Measurements from ENCODE around the gene SPRED1. TPM values are rescaled to one million over a fixed set of nuclear protein-coding genes. Genes with fewer than 3 reads are reported as not detected.
"Not testable (repeated sequence)": the region's sequence is repeated elsewhere in the genome, so short reads cannot be mapped to it uniquely, and the experiment has no call there.

Gene SPRED1
- total RNA-seq, 2 experiments from 2014 or later = 0.62 to 0.74 TPM

GRCh38 chr15:38267421-38268022 lies 14.9 kb downstream of the SPRED1 start:
- CTCF ChIA-PET = no interaction called here
- Mint-ChIP-seq H3K4me1 (ENCODE audit: low read depth) (no peaks in the 10 kb centered on the region), H3K36me3 (ENCODE audit: low read depth) (no peaks in the 10 kb centered on the region), H3K27me3 (ENCODE audit: low read depth) (peaks cover 2% of the 10 kb centered on the region), H3K9me3 (no peaks in the 10 kb centered on the region), H3K27ac (no peak overlapping the region), H3K4me3 (no peak overlapping the region)
- intact Hi-C loops (cut with micrococcal nuclease) = no loop called here
- DNase-seq = no peak

- DNase-seq = no peak
- Mint-ChIP-seq H3K27me3 (ENCODE audit: low read depth) (peaks cover 4% of the 10 kb centered on the region), H3K9me3 (no peaks in the 10 kb centered on the region), H3K4me3 (no peak overlapping the region), H3K4me1 (ENCODE audit: low read depth) (no peaks in the 10 kb centered on the region), H3K27ac (no peak overlapping the region), H3K36me3 (ENCODE audit: low read depth) (no peaks in the 10 kb centered on the region)
- intact Hi-C loops (cut with micrococcal nuclease) = no loop called here
- CTCF ChIA-PET = no interaction called here
Measured at GRCh38 chr15:38271144-38271543, 18.5 kb downstream of the SPRED1 start.

GRCh38 chr15:38271895-38272294 lies 19.3 kb downstream of the SPRED1 start:
- CTCF ChIA-PET = no interaction called here
- H3K4me3 Mint-ChIP-seq = no peak overlapping the region
- no peaks in the 10 kb centered on the region for H3K9me3 Mint-ChIP-seq
- DNase-seq = no peak
- no peak overlapping the region for H3K27ac Mint-ChIP-seq
- intact Hi-C loops (cut with micrococcal nuclease) = no loop called here
- H3K4me1 Mint-ChIP-seq (ENCODE audit: low read depth) = no peaks in the 10 kb centered on the region
- peaks cover 4% of the 10 kb centered on the region for H3K27me3 Mint-ChIP-seq (ENCODE audit: low read depth)
- no peaks in the 10 kb centered on the region for H3K36me3 Mint-ChIP-seq (ENCODE audit: low read depth)

- H3K27me3 Mint-ChIP-seq (ENCODE audit: low read depth); H3K27ac Mint-ChIP-seq; H3K9me3 Mint-ChIP-seq; intact Hi-C loops (cut with micrococcal nuclease); CTCF ChIA-PET; DNase-seq; H3K4me1 Mint-ChIP-seq (ENCODE audit: low read depth); H3K36me3 Mint-ChIP-seq (ENCODE audit: low read depth); H3K4me3 Mint-ChIP-seq: not testable (repeated sequence)
Measured at GRCh38 chr15:38272431-38272830, 19.8 kb downstream of the SPRED1 start.

- H3K36me3 Mint-ChIP-seq (ENCODE audit: low read depth) = peaks cover 1% of the 10 kb centered on the region
- intact Hi-C loops (cut with micrococcal nuclease) = no loop called here
- no peaks in the 10 kb centered on the region for H3K9me3 Mint-ChIP-seq
- H3K4me1 Mint-ChIP-seq (ENCODE audit: low read depth) = no peaks in the 10 kb centered on the region
- H3K27me3 Mint-ChIP-seq (ENCODE audit: low read depth) = peaks cover 4% of the 10 kb centered on the region
- DNase-seq = no peak
- CTCF ChIA-PET = no interaction called here
- no peak overlapping the region for H3K4me3 Mint-ChIP-seq
- no peak overlapping the region for H3K27ac Mint-ChIP-seq
Measured at GRCh38 chr15:38274135-38274534, 21.5 kb downstream of the SPRED1 start.

GRCh38 chr15:38275959-38276358 lies 23.3 kb downstream of the SPRED1 start:
- Mint-ChIP-seq H3K4me1 (ENCODE audit: low read depth) (no peaks in the 10 kb centered on the region), H3K4me3 (no peak overlapping the region), H3K36me3 (ENCODE audit: low read depth) (peaks cover 1% of the 10 kb centered on the region), H3K9me3 (no peaks in the 10 kb centered on the region), H3K27me3 (ENCODE audit: low read depth) (peaks cover 6% of the 10 kb centered on the region), H3K27ac (no peak overlapping the region)
- CTCF ChIA-PET = no interaction called here
- intact Hi-C loops (cut with micrococcal nuclease) = no loop called here
- no peak for DNase-seq

GRCh38 chr15:38277281-38277680 lies 24.6 kb downstream of the SPRED1 start:
- H3K4me3 Mint-ChIP-seq; H3K9me3 Mint-ChIP-seq; DNase-seq; H3K4me1 Mint-ChIP-seq (ENCODE audit: low read depth); CTCF ChIA-PET; H3K36me3 Mint-ChIP-seq (ENCODE audit: low read depth); intact Hi-C loops (cut with micrococcal nuclease); H3K27ac Mint-ChIP-seq: not testable (repeated sequence)
- peaks cover 11% of the 10 kb centered on the region for H3K27me3 Mint-ChIP-seq (ENCODE audit: low read depth)

GRCh38 chr15:38281031-38281430 lies 28.4 kb downstream of the SPRED1 start:
- peaks cover 16% of the 10 kb centered on the region for H3K27me3 Mint-ChIP-seq (ENCODE audit: low read depth)
- no peak overlapping the region for H3K27ac Mint-ChIP-seq
- H3K4me1 Mint-ChIP-seq (ENCODE audit: low read depth) = no peaks in the 10 kb centered on the region
- H3K9me3 Mint-ChIP-seq = no peaks in the 10 kb centered on the region
- DNase-seq = no peak
- H3K36me3 Mint-ChIP-seq (ENCODE audit: low read depth) = peaks cover 1% of the 10 kb centered on the region
- CTCF ChIA-PET = interaction anchor here (0.7 kb wide), 1 partner anchor 39 kb away, joined by 3 read pairs; no protein-coding TSS in a partner anchor
- intact Hi-C loops (cut with micrococcal nuclease) = no loop called here
- H3K4me3 Mint-ChIP-seq = no peak overlapping the region

- CTCF ChIA-PET = no interaction called here
- Mint-ChIP-seq H3K4me3 (no peak overlapping the region), H3K36me3 (ENCODE audit: low read depth) (no peaks in the 10 kb centered on the region), H3K27me3 (ENCODE audit: low read depth) (peaks cover 25% of the 10 kb centered on the region), H3K9me3 (no peaks in the 10 kb centered on the region), H3K4me1 (ENCODE audit: low read depth) (no peaks in the 10 kb centered on the region), H3K27ac (no peak overlapping the region)
- DNase-seq = no peak
- intact Hi-C loops (cut with micrococcal nuclease) = no loop called here
Measured at GRCh38 chr15:38283010-38283409, 30.4 kb downstream of the SPRED1 start.

- CTCF ChIA-PET = no interaction called here
- intact Hi-C loops (cut with micrococcal nuclease) = no loop called here
Measured at GRCh38 chr15:38285456-38285855, 32.8 kb downstream of the SPRED1 start.

GRCh38 chr15:38294126-38294525 lies 41.5 kb downstream of the SPRED1 start:
- H3K27me3 Mint-ChIP-seq (ENCODE audit: low read depth) = peaks cover 9% of the 10 kb centered on the region
- intact Hi-C loops (cut with micrococcal nuclease) = no loop called here
- no peaks in the 10 kb centered on the region for H3K4me1 Mint-ChIP-seq (ENCODE audit: low read depth)
- no peaks in the 10 kb centered on the region for H3K36me3 Mint-ChIP-seq (ENCODE audit: low read depth)
- no peak overlapping the region for H3K4me3 Mint-ChIP-seq
- H3K9me3 Mint-ChIP-seq = no peaks in the 10 kb centered on the region
- H3K27ac Mint-ChIP-seq = no peak overlapping the region
- no peak for DNase-seq
- CTCF ChIA-PET = interaction anchor here (0.5 kb wide), 1 partner anchor 521 kb away, joined by 5 read pairs; no protein-coding TSS in a partner anchor

More at GRCh38 chr15:38285456-38285855, 32.8 kb downstream of the SPRED1 start:
- H3K4me1 Mint-ChIP-seq (ENCODE audit: low read depth) = no peaks in the 10 kb centered on the region
- H3K4me3 Mint-ChIP-seq = no peak overlapping the region
- H3K27me3 Mint-ChIP-seq (ENCODE audit: low read depth) = peaks cover 28% of the 10 kb centered on the region
- DNase-seq = no peak
- H3K27ac Mint-ChIP-seq = no peak overlapping the region
- no peaks in the 10 kb centered on the region for H3K9me3 Mint-ChIP-seq
- no peaks in the 10 kb centered on the region for H3K36me3 Mint-ChIP-seq (ENCODE audit: low read depth)

- Mint-ChIP-seq H3K27me3 (ENCODE audit: low read depth) (no peaks in the 10 kb centered on the region), H3K27ac (no peak overlapping the region), H3K36me3 (ENCODE audit: low read depth) (no peaks in the 10 kb centered on the region), H3K4me3 (no peak overlapping the region), H3K9me3 (no peaks in the 10 kb centered on the region), H3K4me1 (ENCODE audit: low read depth) (no peaks in the 10 kb centered on the region)
- intact Hi-C loops (cut with micrococcal nuclease) = no loop called here
- CTCF ChIA-PET = interaction anchor here (0.7 kb wide), 1 partner anchor 339 kb away, joined by 4 read pairs; no protein-coding TSS in a partner anchor
- no peak for DNase-seq
Measured at GRCh38 chr15:38297623-38298388, 45.2 kb downstream of the SPRED1 start.

GRCh38 chr15:38299216-38299615 lies 46.6 kb downstream of the SPRED1 start:
- Mint-ChIP-seq H3K4me3 (no peak overlapping the region), H3K4me1 (ENCODE audit: low read depth) (no peaks in the 10 kb centered on the region), H3K36me3 (ENCODE audit: low read depth) (no peaks in the 10 kb centered on the region), H3K27ac (no peak overlapping the region), H3K27me3 (ENCODE audit: low read depth) (no peaks in the 10 kb centered on the region), H3K9me3 (no peaks in the 10 kb centered on the region)
- CTCF ChIA-PET = no interaction called here
- intact Hi-C loops (cut with micrococcal nuclease) = no loop called here
- no peak for DNase-seq

All from activated naive CD4-positive, alpha-beta T cell treated with anti-CD3 and anti-CD28 coated beads for 36 hours (primary cell).